H7 (cell line): ENCODE data around the gene SAAL1. TPM values are rescaled to one million over a fixed set of nuclear protein-coding genes. Genes with fewer than 3 reads are reported as not detected.
A peak's percentile ranks its signal among the peaks of the same experiment; 100 is the strongest.

Experiments used
- DNase-seq: peaks from one replicate; pipeline ENCODE4 v3.0.0; 2012
- H3K27me3 ChIP-seq: 2 replicates; pipeline ENCODE4 v1.6.0; 2011; ENCODE audit warnings: mild to moderate bottlenecking, low read length; ENCODE audit not compliant: control insufficient read depth, insufficient read depth
- H3K36me3 ChIP-seq: replicated peaks from 2 replicates; pipeline ENCODE4 v1.5.1; 2011; ENCODE audit warnings: low read length; ENCODE audit not compliant: control insufficient read depth, insufficient read depth
- H3K4me3 ChIP-seq: 2 replicates; pipeline ENCODE4 v1.5.1; 2011; ENCODE audit warnings: low read depth, mild to moderate bottlenecking, control low read depth, low read length, moderate library complexity; ENCODE audit not compliant: insufficient read depth
- total RNA-seq: library from RNA; depleted of rRNA; stranded (reverse); fragments of >200 nt; shearing (Covaris generic); gene quantifications from 2 replicates; pipeline ENCODE4 v1.2.3, GENCODE V29; 2014; rRNA removed

The SAAL1 gene
- total RNA-seq, 1 experiment from 2014 or later = 33.2 TPM

DNA sequence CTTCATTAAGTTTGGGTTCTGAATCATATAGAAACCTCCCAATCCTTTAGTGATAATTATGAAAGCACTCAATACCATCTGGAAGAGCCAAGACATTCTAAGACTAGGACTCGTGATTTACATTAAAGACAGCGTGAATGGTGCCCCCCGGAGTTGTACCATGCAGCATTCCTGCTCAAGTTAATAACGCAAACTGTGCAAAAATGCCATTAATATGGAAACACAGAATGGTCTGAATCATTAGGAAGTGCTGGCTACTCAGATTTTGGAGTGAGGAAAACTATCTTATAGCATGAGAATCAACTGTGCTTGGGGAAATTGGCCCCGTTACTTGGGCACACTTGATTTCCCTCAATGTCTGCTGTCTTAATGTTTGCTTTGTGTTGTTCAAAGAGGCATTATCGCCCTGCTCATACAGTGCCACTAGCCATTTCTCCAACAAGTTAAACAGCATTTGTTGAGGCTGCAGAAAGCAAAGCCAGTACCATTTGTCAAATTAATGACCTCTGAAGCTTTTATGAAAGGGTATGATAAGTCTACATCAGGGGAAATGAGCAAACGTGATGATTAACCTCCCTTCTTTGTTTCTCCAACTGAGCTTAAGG lies 41.3 kb downstream of the SAAL1 start:
- Histone ChIP-seq H3K36me3 (no peaks in the 10 kb centered on the region), H3K4me3 (no peak overlapping the region), H3K27me3 (no peaks in the 10 kb centered on the region)
- no peak for DNase-seq

DNA sequence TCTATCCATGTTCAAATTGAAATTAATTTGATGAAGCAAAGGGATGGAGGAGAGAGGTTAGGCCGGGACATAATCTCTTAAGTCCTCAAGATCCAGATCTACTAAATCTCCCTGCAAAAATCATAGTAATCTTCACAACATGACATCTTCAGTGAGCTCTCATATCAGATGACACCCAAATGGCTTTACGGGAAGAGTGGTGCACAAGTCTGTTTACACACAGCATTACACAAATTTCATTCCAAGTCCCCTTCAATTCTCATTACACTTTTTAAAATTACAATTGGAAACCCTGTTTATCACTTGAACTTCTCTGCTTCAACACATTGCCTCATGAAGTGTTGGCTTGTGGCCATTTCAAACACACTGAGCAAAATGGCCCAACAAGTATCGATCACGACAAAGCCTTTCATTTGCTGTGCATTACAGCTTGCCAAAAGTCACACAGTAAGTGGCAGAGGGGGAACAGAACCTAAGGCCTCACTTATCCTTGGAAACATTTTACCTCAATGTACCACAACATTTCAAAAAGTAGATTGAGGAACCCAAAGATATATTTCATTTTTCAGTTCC lies 41.9 kb downstream of the SAAL1 start:
- no peak overlapping the region for H3K4me3 ChIP-seq
- no peaks in the 10 kb centered on the region for H3K36me3 ChIP-seq
- H3K27me3 ChIP-seq = no peaks in the 10 kb centered on the region
- no peak for DNase-seq

DNA sequence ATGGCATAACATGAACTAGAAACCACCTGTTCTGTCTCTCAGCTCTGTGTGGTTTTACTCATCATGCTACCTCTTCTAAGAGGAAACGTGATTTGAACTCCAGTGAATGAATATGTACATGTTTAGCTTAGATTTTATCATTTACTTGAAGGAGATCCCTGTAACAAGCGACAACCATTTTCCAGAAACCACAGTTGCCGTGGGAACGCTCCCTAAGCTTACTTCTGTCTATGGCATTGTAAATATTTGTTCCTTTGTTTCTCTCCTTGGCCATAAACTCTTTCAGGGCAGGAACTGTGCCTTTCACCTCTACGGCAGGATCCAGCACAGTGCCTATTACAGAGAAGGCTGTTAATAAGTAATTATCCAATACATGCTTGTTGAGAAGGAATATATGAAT lies 42.8 kb downstream of the SAAL1 start:
- no peaks in the 10 kb centered on the region for H3K36me3 ChIP-seq
- no peaks in the 10 kb centered on the region for H3K27me3 ChIP-seq
- DNase-seq = no peak

DNA sequence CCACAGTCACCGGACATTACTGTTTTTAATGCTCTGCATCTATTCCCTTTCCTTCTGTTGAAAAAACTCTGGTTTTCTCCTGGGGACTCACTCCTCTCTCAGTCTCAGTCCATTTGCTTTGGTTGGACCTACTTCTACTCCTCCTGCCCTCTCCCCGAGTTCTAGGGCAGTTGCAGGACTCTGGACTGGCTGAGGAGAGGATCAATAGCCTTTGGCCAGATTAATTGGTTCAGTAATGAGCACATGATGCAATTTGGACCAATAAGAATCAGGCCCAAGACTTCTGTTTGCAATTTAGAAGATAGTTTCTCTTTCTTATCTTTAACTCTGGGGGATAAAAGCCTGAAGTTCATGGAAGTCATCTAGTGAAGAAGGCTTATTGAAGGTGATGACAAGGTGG lies 44.5 kb downstream of the SAAL1 start:
- Histone ChIP-seq H3K27me3 (no peaks in the 10 kb centered on the region), H3K4me3 (no peak overlapping the region), H3K36me3 (no peaks in the 10 kb centered on the region)
- no peak for DNase-seq

More for the DNA sequence above, 42.8 kb downstream of the SAAL1 start:
- no peak overlapping the region for H3K4me3 ChIP-seq

DNA sequence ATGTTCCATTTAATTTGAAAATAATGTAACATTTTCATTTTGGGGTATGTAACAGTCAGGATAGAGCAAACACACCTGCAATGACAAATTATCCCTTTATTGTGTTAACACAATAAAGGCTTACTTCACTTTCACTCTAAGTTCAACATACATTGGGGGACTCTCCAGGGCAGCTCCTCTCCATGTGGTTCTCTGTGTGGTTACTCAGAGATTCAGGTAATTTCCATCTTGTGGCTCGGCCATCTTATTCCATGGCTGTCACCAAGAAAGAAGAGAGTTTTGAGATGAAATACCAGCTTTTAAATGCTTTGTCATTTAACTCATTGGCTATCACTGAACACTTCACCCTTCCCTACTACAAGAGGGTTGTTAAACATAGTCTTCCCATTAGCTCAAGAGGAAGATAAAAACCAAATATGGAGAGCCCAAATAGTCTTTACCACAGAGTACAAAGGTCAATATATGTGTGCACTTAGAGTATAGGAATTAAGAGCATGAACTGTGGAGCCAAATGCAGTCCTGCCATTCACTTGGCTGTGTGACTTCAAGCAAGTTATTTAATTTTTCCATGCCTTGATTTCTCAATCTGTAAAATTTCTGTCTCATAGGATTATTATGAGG lies 49.2 kb downstream of the SAAL1 start:
- no peak for DNase-seq
- no peaks in the 10 kb centered on the region for H3K27me3 ChIP-seq
- no peak overlapping the region for H3K4me3 ChIP-seq
- H3K36me3 ChIP-seq = no peaks in the 10 kb centered on the region

DNA sequence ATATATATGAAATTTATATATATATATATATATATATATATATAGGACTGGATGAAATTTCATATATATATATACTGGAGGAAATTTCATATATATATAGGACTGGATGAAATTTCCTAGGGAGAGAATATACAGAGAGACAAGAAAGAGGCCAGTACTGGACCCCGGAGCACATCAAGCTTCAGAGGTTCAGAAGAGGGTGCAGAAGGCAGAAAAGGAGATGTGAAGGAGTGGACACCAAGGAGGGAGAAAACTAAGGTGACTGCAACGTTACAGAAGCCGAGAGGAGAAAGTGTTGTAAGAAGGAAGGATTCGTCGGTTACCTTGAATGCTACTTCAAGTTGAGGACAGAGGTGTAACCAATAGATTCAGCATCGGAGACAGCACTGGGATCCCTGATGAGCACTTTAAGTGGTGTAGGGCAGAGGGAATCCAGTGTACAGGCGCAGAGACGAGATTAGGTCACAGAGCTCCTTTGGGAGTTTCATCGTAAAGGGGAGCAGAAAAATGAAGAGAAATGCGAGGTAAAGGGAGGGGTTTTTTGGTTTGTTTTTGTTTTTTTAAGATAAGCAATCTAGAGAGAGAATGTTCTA lies 51.3 kb downstream of the SAAL1 start:
- no peak for DNase-seq
- Histone ChIP-seq H3K36me3 (no peaks in the 10 kb centered on the region), H3K4me3 (no peak overlapping the region), H3K27me3 (no peaks in the 10 kb centered on the region)

DNA sequence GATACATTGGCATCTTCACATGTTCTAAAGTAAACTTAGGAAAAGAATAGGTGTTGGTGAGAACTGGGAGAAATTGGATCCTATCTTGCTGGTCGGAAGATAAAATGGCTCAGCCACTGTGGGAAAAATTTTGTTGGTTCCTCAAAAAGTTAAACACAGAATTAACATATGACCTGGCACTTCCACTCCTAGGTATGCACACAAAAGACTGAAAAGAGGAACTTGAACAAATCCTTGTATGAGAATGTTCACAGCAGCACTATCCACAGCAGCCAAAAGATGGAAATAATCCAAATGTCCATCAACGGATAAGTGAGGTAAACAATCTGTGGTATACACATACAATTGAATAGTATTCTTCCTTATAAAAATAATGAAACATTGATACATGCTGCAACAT lies 55.0 kb downstream of the SAAL1 start:
- DNase-seq = no peak
- Histone ChIP-seq H3K36me3 (no peaks in the 10 kb centered on the region), H3K27me3 (peaks cover 17% of the 10 kb centered on the region), H3K4me3 (no peak overlapping the region)

DNA sequence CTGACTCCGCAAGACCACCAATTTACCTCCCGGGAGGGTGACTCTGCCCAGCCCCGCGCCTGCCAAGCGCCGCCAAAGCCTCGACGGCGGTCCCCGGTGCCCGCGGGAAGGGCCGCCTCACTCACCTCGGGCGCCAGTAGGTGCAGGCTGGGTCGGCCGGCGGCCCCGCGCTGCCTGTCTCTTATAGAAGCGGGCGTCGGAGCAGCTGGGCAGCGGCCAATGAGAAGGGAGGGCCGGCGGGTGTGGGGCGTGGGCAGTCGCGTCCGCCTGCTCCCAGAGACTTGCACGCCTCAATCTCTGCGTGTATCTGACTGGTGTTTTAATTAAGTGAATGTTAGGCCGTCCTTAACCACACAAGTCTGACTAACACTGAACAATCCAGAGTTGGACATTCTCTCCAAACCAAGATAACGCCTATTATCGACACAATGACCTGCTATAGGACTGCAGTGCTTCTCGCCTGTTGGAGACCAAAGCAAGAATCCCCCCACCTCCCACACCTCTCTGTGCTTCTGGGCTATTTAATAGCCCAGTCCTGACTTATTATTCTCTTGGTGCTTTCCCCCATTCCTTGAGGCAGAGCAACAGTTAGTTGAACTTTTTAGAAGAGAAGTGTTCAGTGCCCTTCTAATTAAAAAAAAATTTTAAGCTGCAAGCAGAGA lies 59.6 kb downstream of the SAAL1 start, which contains the start of gene TPH1:
TPH1 (minus strand) TSS at position 154 of the 662 bp plus-strand sequence. CDS start 5,507 bp downstream, outside the sequence.
- Histone ChIP-seq H3K4me3 (peak within 1 kb of the TSS; percentile 19; the same call in 1 of the 2 replicates), H3K27me3 (peaks cover 32% of the 10 kb centered on the region), H3K36me3 (no peaks in the 10 kb centered on the region)
- peak; percentile 84 for DNase-seq

DNA sequence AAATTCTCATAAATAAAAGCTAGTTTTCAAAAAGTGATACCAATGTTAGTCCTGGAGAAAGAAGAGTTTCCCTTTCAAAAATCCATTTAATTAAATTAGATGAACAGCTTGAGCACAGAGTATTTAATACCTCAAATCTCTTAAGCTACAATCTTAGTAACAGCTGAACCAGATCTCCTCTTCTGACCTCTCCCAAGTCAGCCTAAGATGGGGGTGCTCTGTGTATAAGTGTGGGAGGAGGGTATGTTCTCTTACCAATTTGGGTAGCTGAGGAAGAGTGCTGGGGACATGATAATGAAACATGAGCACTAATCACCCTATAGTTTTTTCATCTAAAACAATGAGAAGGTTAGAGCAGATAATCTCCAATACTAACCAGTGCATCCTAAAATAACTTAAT lies 69.4 kb downstream of the SAAL1 start:
- H3K27me3 ChIP-seq = no peaks in the 10 kb centered on the region
- H3K36me3 ChIP-seq = no peaks in the 10 kb centered on the region

More for the DNA sequence above, 69.4 kb downstream of the SAAL1 start:
- no peak overlapping the region for H3K4me3 ChIP-seq
- no peak for DNase-seq

Other genes with a start within 250 kb of the SAAL1 start
- gene SERGEF, start 93.0 kb downstream of the SAAL1 start, total RNA-seq = 16.5 and 26.3 TPM in 2 replicates
- gene TPH1, start 59.8 kb downstream of the SAAL1 start, total RNA-seq = 0.03 and 0.04 TPM in 2 replicates
- not detected in 2 replicates for gene MRGPRX3, start 26.5 kb upstream of the SAAL1 start, total RNA-seq
- gene MRGPRX4, start 66.8 kb upstream of the SAAL1 start, total RNA-seq = not detected in 2 replicates
- not detected in 2 replicates for gene SAA4, start 130.7 kb upstream of the SAAL1 start, total RNA-seq
- gene SAA2, start 142.6 kb upstream of the SAAL1 start, total RNA-seq = not detected in 2 replicates
- gene SAA1, start 160.2 kb upstream of the SAAL1 start, total RNA-seq = not detected in 2 replicates
- gene HPS5, start 216.1 kb upstream of the SAAL1 start, total RNA-seq = 14.6 and 19.2 TPM in 2 replicates
- 31.1 and 41.5 TPM in 2 replicates for gene GTF2H1, start 216.5 kb upstream of the SAAL1 start, total RNA-seq